Heart left ventricle (tissue), 13 donors: Measurements from ENCODE around the gene MT1H.

Experiments
- CTCF ChIP-seq, 12 donors: fragments of 200-600 bp; sonication (generic) in 4 of 12; IDR thresholded peaks; one replicate each; pipeline versions ENCODE4 v1.5.0 to v1.8.0; 2018 to 2022; ENCODE audit warnings: antibody characterized with exemption in 12 of 12, mild to moderate bottlenecking in 5 of 12
- POLR2A ChIP-seq, 2 donors: fragments of 450-650 bp; IDR thresholded peaks; one replicate each; pipeline ENCODE4 v1.6.1; 2017; ENCODE audit warnings: antibody characterized with exemption in 2 of 2, mild to moderate bottlenecking in 2 of 2, moderate library complexity in 2 of 2
- donor health status: ischemic (EF 13 %, LVEDD 7.1; RV severe dilation, severe dysfunction).
- donor health status: DM: no; HTN: yes; CAD: no.
- donor health status: DM: no; HTN: no; CAD: no.
- donor health status: ischemic (EF 25% LVEDD 6.9; RV normal size, moderate dysfunction).
- donor health status: ischemic (EF 25% LVEDD 5.7; RV mildly dilated, moderate dysfunction).
- donor health status: ischemic (EF 35%, LVEDD 5.7; RV mildly dilated, moderate dysfunction).
- donor health status: nonischemic (EF 11% LVEDD 7.7; RV severe dilation, severe dysfunction).
- donor health status: DM: yes; HTN: yes; CAD: no.
- donor health status: PGD.
- donor health status: ischemic (EF 29% LVEDD 5.4; RV normal size, mild dysfunction).
- donor health status: nonischemic (EF 23%, LVEDD 6.1; RV moderate dilation, normal function).

- TF ChIP-seq CTCF (IDR thresholded peaks at IDR 0.05) (no peak), POLR2A (IDR thresholded peaks at IDR 0.05) (no peak)
These were observed 28.0 kb downstream of the MT1H start for GRCh38 chr16:56697456-56698155.
